GM10847 (cell line): ENCODE results near the gene C4BPA.

Experiments used
- POLR2A ChIP-seq: IDR thresholded peaks from 2 replicates; pipeline ENCODE4 v1.6.1; 2011; ENCODE audit not compliant: insufficient read length; ENCODE audit errors: extremely low read depth

C4BPA gene

DNA sequence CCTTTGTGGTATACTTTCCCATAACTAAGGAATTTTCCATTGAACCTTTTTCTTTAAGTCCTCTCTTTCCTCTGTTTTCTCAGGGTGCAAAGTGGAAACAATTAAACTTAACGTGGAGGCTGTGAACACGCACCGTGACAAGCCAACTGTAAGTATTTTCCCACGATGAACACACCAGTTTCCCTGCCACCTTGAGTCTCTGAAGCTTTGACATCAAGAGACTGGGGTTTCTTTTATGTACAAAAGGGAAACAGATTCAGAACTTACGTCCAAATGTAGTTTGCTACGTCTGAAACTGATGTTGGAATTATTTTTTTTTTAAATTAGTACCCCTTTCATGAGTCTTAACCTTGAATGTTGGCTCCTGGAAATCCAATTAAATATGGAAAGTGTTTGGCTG, 32.6 kb upstream of the C4BPA start:
- TF ChIP-seq POLR2A = no peak

DNA sequence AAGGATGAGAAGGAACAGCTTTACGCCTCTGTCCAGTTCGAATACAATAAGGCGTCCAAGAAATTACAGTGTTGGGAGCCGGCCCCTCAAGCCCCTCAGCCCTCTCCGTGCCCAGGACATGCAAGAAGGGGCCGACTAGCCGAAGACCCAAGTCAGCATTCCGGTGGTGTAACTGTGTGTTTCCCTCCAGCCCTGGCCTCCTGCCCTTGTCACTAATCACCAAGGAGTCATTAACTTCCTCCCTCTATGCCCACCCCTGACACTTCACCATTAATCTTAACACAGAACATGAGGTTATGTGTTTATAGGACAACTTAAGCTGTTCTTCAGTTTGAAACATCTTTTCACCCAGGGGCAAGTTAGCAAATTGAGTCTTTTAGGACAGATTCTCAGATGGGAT, 31.8 kb upstream of the C4BPA start:
- TF ChIP-seq POLR2A = no peak

- no peak for TF ChIP-seq POLR2A
Measured at GRCh38 chr1:207073906-207074820, 29.9 kb upstream of the C4BPA start.

DNA sequence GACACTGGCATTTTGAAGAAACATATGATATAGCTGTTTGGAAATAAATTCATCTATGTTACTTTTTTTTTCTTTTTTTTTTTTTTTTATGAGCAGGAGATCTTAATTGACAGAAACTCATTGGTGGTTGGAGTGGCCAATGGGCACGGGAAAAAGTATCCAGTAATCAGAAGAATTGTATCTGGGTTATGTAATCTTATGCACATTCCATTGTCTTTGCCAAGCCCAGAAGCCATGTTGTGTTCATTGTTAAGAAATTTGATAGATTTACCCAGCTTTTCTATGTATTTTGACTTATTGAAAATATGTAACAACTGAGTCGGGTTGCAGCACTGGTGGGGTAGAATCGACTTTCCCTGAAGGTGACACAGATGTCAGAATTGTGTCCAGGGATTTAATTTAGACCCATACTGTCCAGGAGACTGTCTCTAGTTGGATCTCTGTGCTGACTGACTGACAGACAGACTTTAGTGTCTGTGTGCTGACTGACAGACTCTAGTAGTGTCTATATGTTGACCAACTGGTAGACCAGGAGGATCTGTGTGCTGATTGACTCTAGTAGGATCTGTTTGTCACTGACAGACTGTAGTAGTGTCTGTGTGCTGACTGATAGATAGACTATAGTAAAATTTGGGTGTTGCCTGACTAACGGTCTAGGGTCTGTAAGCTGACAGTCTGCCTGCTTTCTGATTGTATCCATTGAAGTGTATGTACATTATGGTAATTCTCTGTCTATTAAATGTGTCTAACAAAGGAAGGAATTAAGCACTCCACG, 27.7 kb upstream of the C4BPA start:
- no peak for TF ChIP-seq POLR2A

DNA sequence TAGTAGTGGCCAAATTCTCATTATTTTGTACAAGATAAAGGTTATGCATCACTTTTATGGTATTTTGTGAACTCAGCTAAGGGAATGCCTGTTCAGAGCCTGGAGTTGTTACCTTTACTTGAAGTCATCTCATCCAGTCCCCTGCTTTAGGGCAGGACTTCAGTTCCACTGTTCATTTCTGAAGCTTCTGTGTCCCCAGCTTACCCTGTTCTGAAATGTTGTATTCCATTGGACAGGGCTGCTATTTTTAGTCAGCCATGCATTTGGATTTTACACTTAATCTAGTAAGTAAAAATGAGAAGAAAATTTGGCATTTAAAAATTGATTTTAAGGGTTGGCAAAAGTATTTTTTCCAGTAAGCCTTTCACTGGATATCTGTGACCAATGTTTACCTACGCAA, 27.0 kb upstream of the C4BPA start:
- TF ChIP-seq POLR2A = no peak

- TF ChIP-seq POLR2A = no peak
Measured at GRCh38 chr1:207077470-207078377, 26.3 kb upstream of the C4BPA start.

DNA sequence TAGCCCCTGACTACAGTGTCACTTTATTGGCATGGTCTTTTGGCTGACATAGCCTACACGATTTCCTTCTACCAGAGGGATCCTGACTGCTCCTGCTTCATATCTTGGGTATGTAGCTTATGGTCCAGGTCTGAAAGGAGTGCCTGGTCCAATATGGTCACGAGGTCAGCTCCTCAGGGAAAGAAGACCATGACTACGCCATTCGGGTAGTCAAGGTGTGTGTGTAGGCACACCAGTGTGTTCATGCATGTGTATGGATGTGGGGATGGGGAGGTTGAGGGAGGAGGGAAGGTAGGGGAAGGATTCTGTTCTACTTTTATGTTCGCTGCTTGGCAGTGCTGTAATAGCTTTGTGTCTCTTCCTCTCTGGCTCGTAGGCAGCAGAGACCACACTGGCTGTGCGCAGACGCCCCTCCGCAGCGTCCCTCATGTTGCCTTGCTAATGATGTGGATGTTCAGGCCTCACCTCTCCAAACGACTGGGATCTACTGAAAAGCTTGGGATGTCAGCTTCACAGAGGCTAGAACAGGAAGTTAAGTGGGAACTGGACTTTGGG, 25.4 kb upstream of the C4BPA start:
- no peak for TF ChIP-seq POLR2A

DNA sequence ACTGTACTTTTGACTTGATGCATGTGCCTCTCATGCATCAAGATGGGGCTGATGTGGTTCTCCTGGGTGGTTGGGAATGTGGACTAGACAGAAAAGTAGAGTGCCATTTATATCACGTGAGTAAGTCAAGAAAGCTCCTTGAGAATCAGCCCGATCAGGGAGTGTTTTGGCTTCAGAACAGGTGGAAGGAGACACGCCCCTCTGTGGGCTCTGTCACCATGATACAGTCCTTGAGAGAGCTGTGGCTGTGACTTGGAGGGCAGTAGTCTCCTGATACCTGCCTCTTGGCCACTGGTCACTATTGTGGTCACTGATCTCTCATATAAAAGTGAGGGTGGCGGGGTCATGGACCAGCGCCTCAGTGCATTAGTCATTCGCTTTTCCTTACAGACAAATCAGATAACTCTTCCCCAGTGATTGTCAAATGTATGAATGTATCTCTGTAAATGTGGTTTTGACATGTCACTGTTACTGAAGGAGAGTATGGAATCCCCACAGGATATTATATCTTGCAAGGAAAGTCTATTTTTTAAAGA, 24.3 kb upstream of the C4BPA start:
- no peak for TF ChIP-seq POLR2A

DNA sequence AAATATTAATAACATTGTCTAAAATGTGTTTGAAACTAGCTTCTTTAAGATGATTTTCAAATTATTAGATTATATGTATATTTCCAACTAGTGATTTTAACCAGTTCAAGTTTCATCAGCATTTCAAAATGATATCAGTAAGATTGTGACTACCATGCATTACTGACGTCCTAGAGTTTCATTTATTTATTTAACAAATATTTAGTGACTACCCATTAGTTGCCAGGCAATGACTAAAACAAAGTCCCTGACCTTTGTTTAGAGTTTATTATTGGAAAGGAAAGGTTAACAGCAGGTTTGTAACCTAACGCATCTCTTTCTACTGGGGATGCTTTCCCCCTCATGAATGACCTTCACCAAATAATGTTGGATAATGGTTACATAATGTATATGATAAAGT, 22.9 kb upstream of the C4BPA start:
- no peak for TF ChIP-seq POLR2A

GRCh38 chr1:207081806-207082205, 22.2 kb upstream of the C4BPA start:
- TF ChIP-seq POLR2A = no peak

DNA sequence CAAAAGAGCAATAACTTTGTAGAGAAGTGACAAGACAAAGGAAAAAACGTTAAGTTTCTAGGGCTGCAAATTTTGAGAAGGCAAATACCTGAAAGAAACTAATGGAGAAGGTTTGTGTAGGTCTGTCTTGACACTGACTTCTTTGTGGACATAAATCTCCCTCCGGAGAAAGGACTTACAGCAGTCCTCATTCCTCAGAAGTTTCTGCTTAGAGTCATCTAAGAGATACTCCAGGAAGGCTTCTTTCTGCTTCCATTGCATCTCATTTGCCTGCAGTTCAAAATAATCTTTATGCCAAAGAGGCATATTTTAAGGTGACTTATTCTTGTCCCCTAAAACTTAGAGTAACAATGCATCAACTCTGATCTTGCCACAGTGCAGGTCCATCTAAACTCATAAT, 19.8 kb upstream of the C4BPA start:
- no peak for TF ChIP-seq POLR2A

DNA sequence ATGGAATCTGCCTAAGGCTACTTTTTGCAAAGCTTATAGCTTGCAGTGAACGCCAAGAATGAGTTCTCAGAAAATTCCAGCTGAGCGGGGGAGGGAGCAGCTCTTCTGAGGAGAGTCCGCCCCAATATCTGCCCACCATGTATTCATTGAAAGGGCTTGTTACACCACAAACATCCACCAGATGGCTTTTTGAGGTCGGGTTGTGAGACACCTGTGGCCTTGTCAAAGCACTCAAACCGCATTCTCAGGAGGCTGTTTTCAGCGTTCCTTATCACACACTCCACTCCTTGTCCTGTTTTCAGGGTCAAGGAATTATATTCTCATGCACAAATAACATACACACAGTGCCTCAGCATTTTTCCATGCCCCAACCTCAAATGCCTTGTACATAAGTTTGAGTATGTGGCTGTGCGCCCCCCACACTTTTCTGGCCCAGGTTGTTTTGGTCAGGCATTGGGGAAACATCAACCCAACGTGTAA, 19.3 kb upstream of the C4BPA start:
- no peak for TF ChIP-seq POLR2A

DNA sequence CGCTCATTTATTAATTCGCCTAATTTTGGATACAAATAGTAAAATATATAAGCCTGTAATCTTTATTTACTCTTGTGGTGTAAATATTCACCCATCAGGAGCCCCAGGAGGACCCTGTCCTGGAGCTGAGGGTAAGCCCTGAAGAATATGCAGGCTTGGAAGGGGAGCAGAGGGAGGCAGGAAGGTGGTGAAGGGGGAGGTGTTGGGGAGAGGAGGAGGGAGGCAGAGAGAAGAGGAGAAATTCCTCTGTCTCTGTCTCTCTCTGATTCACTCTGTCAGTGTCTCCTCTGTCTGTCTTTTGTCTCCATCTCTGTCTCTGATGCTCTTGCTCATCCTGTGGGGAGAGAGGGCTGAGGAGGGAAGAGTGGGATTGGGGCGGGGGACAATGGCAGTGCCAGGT, 18.1 kb upstream of the C4BPA start:
- no peak for TF ChIP-seq POLR2A

GRCh38 chr1:207088161-207088560, 15.9 kb upstream of the C4BPA start:
- no peak for TF ChIP-seq POLR2A
